IMR-90 (cell line): Measurements from ENCODE around the gene TAS2R1. TPM values are rescaled to one million over a fixed set of nuclear protein-coding genes. Genes with fewer than 3 reads are reported as not detected.

Experiments used
- ATAC-seq: fragments of 200-7000 bp; cut with Tn5 transposase; 2 replicates; pipeline ENCODE4 v1.9.1; 2020; ENCODE audit warnings: low read depth, mild to moderate bottlenecking, moderate library complexity
- BruUV-seq: library from RNA; stranded (reverse); fragments of 400-500 nt; replicated peaks from 2 replicates; lab custom pipeline; 2021; lab: Mats Ljungman, UMichigan
- CTCF ChIA-PET: fragments of 300-600 bp; formaldehyde crosslinking; extraction: SDS; loops from one replicate; lab custom pipeline; 2021; ENCODE audit warnings: antibody characterized with exemption; lab: Yijun Ruan, JAX
- POLR2A ChIA-PET: fragments of 300-600 bp; sonication (Branson Sonifier 250); formaldehyde crosslinking; loops from one replicate; lab custom pipeline; 2022; ENCODE audit warnings: antibody characterized with exemption; ENCODE audit not compliant: unreplicated experiment; lab: Charles Lee
- DNase-seq: peaks from one replicate; pipeline ENCODE4 v3.0.0; 2013
- H2AFZ ChIP-seq: replicated peaks from 2 replicates; pipeline ENCODE3; 2013; ENCODE audit warnings: low read length, mild to moderate bottlenecking; ENCODE audit not compliant: poor library complexity
- H2AK5ac ChIP-seq: 2 replicates; pipeline ENCODE4 v1.6.1; 2013; ENCODE audit warnings: low read depth, low read length, inconsistent platforms
- H2AK9ac ChIP-seq: replicated peaks from 2 replicates; pipeline ENCODE3; 2013; ENCODE audit warnings: mild to moderate bottlenecking, low read depth, low read length, moderate library complexity; ENCODE audit not compliant: poor library complexity
- H2BK120ac ChIP-seq: 2 replicates; pipeline ENCODE4 v1.6.1; 2013; ENCODE audit warnings: low read depth, low read length, inconsistent platforms
- H2BK15ac ChIP-seq: 3 replicates; pipeline ENCODE4 v1.6.1; 2013; ENCODE audit warnings: low read depth, low read length, inconsistent platforms
- H2BK20ac ChIP-seq: 2 replicates; pipeline ENCODE4 v1.6.1; 2013; ENCODE audit warnings: low read depth, mild to moderate bottlenecking, inconsistent platforms, low read length, moderate library complexity
- H2BK5ac ChIP-seq: 2 replicates; pipeline ENCODE4 v1.6.1; 2013; ENCODE audit warnings: mild to moderate bottlenecking, low read depth, low read length, inconsistent platforms; ENCODE audit not compliant: poor library complexity, severe bottlenecking
- H3K14ac ChIP-seq: replicated peaks from 2 replicates; pipeline ENCODE4 v1.6.1; 2013; ENCODE audit warnings: low read depth, low read length, inconsistent platforms
- H3K18ac ChIP-seq: 2 replicates; pipeline ENCODE4 v1.6.1; 2013; ENCODE audit warnings: low read depth, low read length, control low read depth
- H3K23ac ChIP-seq: 2 replicates; pipeline ENCODE4 v1.6.1; 2013; ENCODE audit warnings: low read depth, low read length, inconsistent platforms
- H3K27ac ChIP-seq: 2 replicates; pipeline ENCODE4 v1.5.1; 2013; ENCODE audit warnings: mild to moderate bottlenecking, control low read depth, low read length; ENCODE audit not compliant: insufficient read depth
- H3K27me3 ChIP-seq: 2 replicates; pipeline ENCODE4 v1.6.1; 2013; ENCODE audit warnings: low read length; ENCODE audit not compliant: control insufficient read depth, insufficient read depth
- H3K36me3 ChIP-seq: 2 replicates; pipeline ENCODE4 v1.6.1; 2013; ENCODE audit warnings: low read length, mixed read lengths; ENCODE audit not compliant: control insufficient read depth, insufficient read depth
- H3K4ac ChIP-seq: 2 replicates; pipeline ENCODE4 v1.6.1; 2013; ENCODE audit warnings: low read depth, low read length, inconsistent platforms
- H3K4me1 ChIP-seq: 2 replicates; pipeline ENCODE4 v1.6.1; 2013; ENCODE audit warnings: low read length, mixed read lengths; ENCODE audit not compliant: control insufficient read depth, insufficient read depth
- H3K4me2 ChIP-seq: 2 replicates; pipeline ENCODE4 v1.6.1; 2013; ENCODE audit warnings: low read depth, mild to moderate bottlenecking, control low read depth, low read length, moderate library complexity
- H3K4me3 ChIP-seq: 2 replicates; pipeline ENCODE4 v1.5.1; 2013; ENCODE audit warnings: low read depth, mild to moderate bottlenecking, control low read depth, low read length, moderate library complexity; ENCODE audit not compliant: insufficient read depth
- H3K56ac ChIP-seq: 2 replicates; pipeline ENCODE4 v1.6.1; 2013; ENCODE audit warnings: low read length, inconsistent platforms; ENCODE audit not compliant: insufficient read depth; ENCODE audit errors: extremely low read depth
- H3K79me1 ChIP-seq, 2 experiments: 2 replicates each; pipeline ENCODE4 v1.6.1; 2013; ENCODE audit warnings: low read length in 2 of 2, inconsistent platforms in 1 of 2, low read depth in 1 of 2
- H3K9ac ChIP-seq: 2 replicates; pipeline ENCODE4 v1.6.1; 2013; ENCODE audit warnings: low read depth, low read length, control low read depth
- H3K9me1 ChIP-seq: 2 replicates; pipeline ENCODE4 v1.6.1; 2013; ENCODE audit warnings: low read length, inconsistent platforms; ENCODE audit not compliant: insufficient read depth
- H3K9me3 ChIP-seq: 2 replicates; pipeline ENCODE4 v1.6.1; 2013; ENCODE audit warnings: low read length; ENCODE audit not compliant: control insufficient read depth, insufficient read depth
- H4K20me1 ChIP-seq: 2 replicates; pipeline ENCODE4 v1.6.1; 2013; ENCODE audit warnings: low read length, inconsistent platforms; ENCODE audit not compliant: insufficient read depth
- H4K5ac ChIP-seq: 2 replicates; pipeline ENCODE4 v1.6.1; 2013; ENCODE audit warnings: mild to moderate bottlenecking, low read depth, low read length, control low read depth
- H4K8ac ChIP-seq, 2 experiments: 2 replicates each; pipeline ENCODE4 v1.6.1; 2013; ENCODE audit warnings: low read depth in 2 of 2, low read length in 2 of 2, control low read depth in 1 of 2, inconsistent platforms in 1 of 2
- H4K91ac ChIP-seq: 2 replicates; pipeline ENCODE4 v1.6.1; 2013; ENCODE audit warnings: low read depth, low read length, inconsistent platforms; ENCODE audit not compliant: insufficient read depth
- CHD1 ChIP-seq: IDR thresholded peaks from 2 replicates; pipeline ENCODE4 v1.6.1; 2012; ENCODE audit warnings: low read depth, low read length, improper control_type of control experiment
- MAFK ChIP-seq: IDR thresholded peaks from 2 replicates; pipeline ENCODE4 v1.6.1; 2012; ENCODE audit warnings: low read depth, low read length, improper control_type of control experiment
- dilution Hi-C: fragments of 300-500 bp; cut with HindIII; formaldehyde crosslinking; loops from one replicate; pipeline ENCODE4 v1.14.3; 2018; ENCODE audit warnings: low sequenced_read_pairs; ENCODE audit not compliant: unreplicated experiment
- in situ Hi-C: fragments of 300-500 bp; cut with MboI; formaldehyde crosslinking; loops from 3 replicates; pipeline ENCODE4 v1.14.3; 2019; ENCODE audit warnings: low sequenced_read_pairs, inconsistent platforms, mixed read lengths
- intact Hi-C: fragments of 100-400 bp; cut with micrococcal nuclease; formaldehyde crosslinking; loops from 2 replicates; pipeline ENCODE4 v1.10.0; 2022
- polyA plus RNA-seq, 3 experiments: library from polyadenylated mRNA; depleted of rRNA; stranded (reverse); fragments of >200 nt; gene quantifications; 2 replicates each; pipeline ENCODE4 v1.2.3, GENCODE V29; 2012; ENCODE audit warnings: low replicate concordance in 1 of 3
- total RNA-seq: library from RNA; depleted of rRNA; stranded (reverse); fragments of >200 nt; gene quantifications from 2 replicates; pipeline ENCODE4 v1.2.3, GENCODE V29; 2012

Gene TAS2R1
- total and polyA plus RNA-seq, 2 of the 4 experiments (the other 2 are of a cell fraction) = not detected

- DNase-seq = no peak
- Histone ChIP-seq H3K4me3 (no peak overlapping the region), H2BK5ac (no peak overlapping the region), H3K56ac (no peak overlapping the region), H3K9me3 (no peaks in the 10 kb centered on the region), H4K91ac (no peak overlapping the region), H3K4me1 (peaks cover 2% of the 10 kb centered on the region; the same call in 1 of the 2 replicates), H3K27ac (no peak overlapping the region), H2AK9ac (no peak overlapping the region), H3K36me3 (no peaks in the 10 kb centered on the region), H3K4me2 (no peak overlapping the region), H3K27me3 (peaks cover 2% of the 10 kb centered on the region; the same call in 1 of the 2 replicates), H3K9ac (no peak overlapping the region), H3K18ac (no peak overlapping the region), H4K8ac (no peak overlapping the region), H3K9me1 (no peaks in the 10 kb centered on the region; the same call in 1 of the 2 replicates), H3K79me1 (no peaks in the 10 kb centered on the region), H4K20me1 (no peaks in the 10 kb centered on the region), H3K14ac (no peak overlapping the region), H3K23ac (no peak overlapping the region), H2AFZ (no peak overlapping the region), H4K5ac (no peak overlapping the region), H3K4ac (no peak overlapping the region), H2AK5ac (no peak overlapping the region), H2BK120ac (no peak overlapping the region), H2BK15ac (no peak overlapping the region), H2BK20ac (no peak overlapping the region)
- no peak for TF ChIP-seq CHD1
- TF ChIP-seq MAFK = peak; percentile 93
- in situ Hi-C loops = no loop called here
- CTCF ChIA-PET = interaction anchor here (0.7 kb wide), 1 partner anchor 28 kb away, joined by 4 read pairs; no protein-coding TSS in a partner anchor
- dilution Hi-C loops = no loop called here
- intact Hi-C loops = no loop called here
- POLR2A ChIA-PET = no interaction called here
- no peak for ATAC-seq
- no TSS peak for BruUV-seq
Observed at GRCh38 chr5:9594913-9595312, 35.2 kb downstream of the TAS2R1 start.
